Measurements from ENCODE around the gene CAV2. TPM values are rescaled to one million over a fixed set of nuclear protein-coding genes. Genes with fewer than 3 reads are reported as not detected.

Gene CAV2
- total and polyA plus RNA-seq, 9 of the 15 experiments (the other 6 are each of a cell fraction or from before 2014, with no cell fraction given): 16.1 to 137 (median 38.3) TPM

DNA sequence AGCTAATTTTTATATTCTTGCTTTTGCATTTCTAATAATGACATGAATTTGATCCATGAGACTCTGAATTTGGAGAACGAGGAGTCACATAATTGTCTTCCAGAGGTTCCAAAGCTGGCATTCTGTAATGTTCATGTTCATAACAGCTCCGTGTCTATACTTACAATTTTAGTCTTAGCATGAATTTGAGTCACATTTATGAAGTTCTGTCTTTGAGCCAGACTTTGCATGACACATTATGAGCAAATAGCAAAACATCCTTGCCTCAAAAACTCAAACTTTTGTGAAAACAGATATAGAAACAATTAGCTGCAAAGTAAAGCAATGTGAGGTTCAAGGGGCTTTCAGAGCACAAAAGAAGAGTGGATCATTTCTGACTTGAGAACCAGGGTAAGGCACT, 44.5 kb upstream of the CAV2 start:
- Histone ChIP-seq H3K36me3 (ENCODE audit: control insufficient read depth, insufficient read depth, low read length) (no peaks in the 10 kb centered on the region), H3K4me1 (replicated peaks in 1 of 2; ENCODE audit: control insufficient read depth in 2 of 2, insufficient read depth in 2 of 2, low read length in 2 of 2) (no peaks in the 10 kb centered on the region), H3K4me3 (no peak overlapping the region), H3K4me2 (ENCODE audit: insufficient read depth, low read length) (no peak overlapping the region), H3K9me1 (ENCODE audit: control insufficient read depth, insufficient read depth, low read length) (no peaks in the 10 kb centered on the region), H2AFZ (ENCODE audit: low read depth, low read length) (no peak overlapping the region), H3K27ac (ENCODE audit: extremely low read depth, low read depth, low read length) (no peak overlapping the region), H3K27me3 (ENCODE audit: control insufficient read depth in 2 of 2, insufficient read depth in 2 of 2, low read length in 2 of 2) (no peaks in the 10 kb centered on the region), H4K20me1 (replicated peaks; ENCODE audit: control insufficient read depth, insufficient read depth, low read length) (no peaks in the 10 kb centered on the region), H3K9me3 (replicated peaks; ENCODE audit: control insufficient read depth, insufficient read depth, low read depth, low read length) (no peaks in the 10 kb centered on the region), H3K9ac (ENCODE audit: insufficient read depth in 1 of 2, low read depth in 2 of 2, low read length in 2 of 2) (no peak overlapping the region), H3K79me2 (ENCODE audit: control insufficient read depth, insufficient read depth, low read length) (no peaks in the 10 kb centered on the region)
- BruUV-seq (replicated peaks): no TSS peak
- CTCF ChIA-PET (ENCODE audit: low intra/inter-chr PET ratio): no interaction called here
- DNase-seq (ENCODE audit: extremely low read depth in 1 of 4, low spot score in 3 of 4) (no peak), ATAC-seq (no peak), FAIRE-seq (no peak)
- POLR2A ChIA-PET: interaction anchor here (0.7 kb wide), 1 partner anchor 71 kb away, joined by 5 read pairs; no protein-coding TSS in a partner anchor
- in situ Hi-C loops (cut with MboI) (no loop called here), intact Hi-C loops (cut with micrococcal nuclease) (no loop called here)
- WGBS (ENCODE audit: insufficient coverage, low coverage, missing lambda C conversion rate): 32% methylated on average over 2 of the region's 2 CpGs
- TF ChIP-seq FOXK1 (CRISPR knock-in tag; IDR thresholded peaks at IDR 0.05; ENCODE audit: borderline replicate concordance) (no peak), FUS (optimal IDR thresholded peaks at IDR 0.05; ENCODE audit: low read depth, low read length) (no peak), ZNF280A (IDR thresholded peaks at IDR 0.05; ENCODE audit: low read depth, partially characterized antibody) (no peak), ZNF589 (CRISPR knock-in tag; IDR thresholded peaks at IDR 0.05; ENCODE audit: low read depth) (no peak), ZNF79 (CRISPR knock-in tag; IDR thresholded peaks at IDR 0.05; ENCODE audit: low read depth) (no peak), ATF2 (CRISPR knock-in tag; IDR thresholded peaks at IDR 0.05) (no peak), E2F1 (CRISPR knock-in tag; IDR thresholded peaks at IDR 0.05) (no peak), ZNF717 (CRISPR knock-in tag; IDR thresholded peaks at IDR 0.05) (no peak), CHCHD3 (CRISPR knock-in tag; IDR thresholded peaks at IDR 0.05) (no peak), CBX1 (IDR thresholded peaks at IDR 0.05; ENCODE audit: low read depth) (no peak), SLC30A9 (CRISPR knock-in tag; IDR thresholded peaks at IDR 0.05) (no peak), ZNF3 (CRISPR knock-in tag; IDR thresholded peaks at IDR 0.05) (no peak), DACH1 (IDR thresholded peaks at IDR 0.05; ENCODE audit: partially characterized antibody) (no peak), GABPA (tag; conservative IDR thresholded peaks at IDR 0.05; ENCODE audit: low read depth) (no peak), SP1 (CRISPR knock-in tag; IDR thresholded peaks at IDR 0.05) (no peak)
- TF ChIP-seq, protein P1, sequence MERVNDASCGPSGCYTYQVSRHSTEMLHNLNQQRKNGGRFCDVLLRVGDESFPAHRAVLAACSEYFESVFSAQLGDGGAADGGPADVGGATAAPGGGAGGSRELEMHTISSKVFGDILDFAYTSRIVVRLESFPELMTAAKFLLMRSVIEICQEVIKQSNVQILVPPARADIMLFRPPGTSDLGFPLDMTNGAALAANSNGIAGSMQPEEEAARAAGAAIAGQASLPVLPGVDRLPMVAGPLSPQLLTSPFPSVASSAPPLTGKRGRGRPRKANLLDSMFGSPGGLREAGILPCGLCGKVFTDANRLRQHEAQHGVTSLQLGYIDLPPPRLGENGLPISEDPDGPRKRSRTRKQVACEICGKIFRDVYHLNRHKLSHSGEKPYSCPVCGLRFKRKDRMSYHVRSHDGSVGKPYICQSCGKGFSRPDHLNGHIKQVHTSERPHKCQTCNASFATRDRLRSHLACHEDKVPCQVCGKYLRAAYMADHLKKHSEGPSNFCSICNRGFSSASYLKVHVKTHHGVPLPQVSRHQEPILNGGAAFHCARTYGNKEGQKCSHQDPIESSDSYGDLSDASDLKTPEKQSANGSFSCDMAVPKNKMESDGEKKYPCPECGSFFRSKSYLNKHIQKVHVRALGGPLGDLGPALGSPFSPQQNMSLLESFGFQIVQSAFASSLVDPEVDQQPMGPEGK (CRISPR knock-in tag; IDR thresholded peaks at IDR 0.05; ENCODE audit: borderline replicate concordance): no peak
- TF ChIP-seq, protein P2, sequence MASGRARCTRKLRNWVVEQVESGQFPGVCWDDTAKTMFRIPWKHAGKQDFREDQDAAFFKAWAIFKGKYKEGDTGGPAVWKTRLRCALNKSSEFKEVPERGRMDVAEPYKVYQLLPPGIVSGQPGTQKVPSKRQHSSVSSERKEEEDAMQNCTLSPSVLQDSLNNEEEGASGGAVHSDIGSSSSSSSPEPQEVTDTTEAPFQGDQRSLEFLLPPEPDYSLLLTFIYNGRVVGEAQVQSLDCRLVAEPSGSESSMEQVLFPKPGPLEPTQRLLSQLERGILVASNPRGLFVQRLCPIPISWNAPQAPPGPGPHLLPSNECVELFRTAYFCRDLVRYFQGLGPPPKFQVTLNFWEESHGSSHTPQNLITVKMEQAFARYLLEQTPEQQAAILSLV (tag; IDR thresholded peaks at IDR 0.05): no peak

Data from K562 (cell line).